Activated naive CD8-positive, alpha-beta T cell treated with anti-CD3 and anti-CD28 coated beads, Interleukin-2, amount 10 ng/mL, durations not matched to agents 7 days and 5 days (primary cell): Measurements from ENCODE around the gene MXD3. TPM values are rescaled to one million over a fixed set of nuclear protein-coding genes. Genes with fewer than 3 reads are reported as not detected.

Experiments
- ATAC-seq: fragments of 150-1000 bp; cut with Tn5 transposase; one replicate; pipeline ENCODE4 v1.10.0; 2021; ENCODE audit warnings: low read depth, moderate library complexity
- POLR2A ChIA-PET: fragments of 350-600 bp; sonication (Branson Sonifier 250); formaldehyde crosslinking; loops from one replicate; lab custom pipeline; 2021; ENCODE audit warnings: antibody characterized with exemption; lab: Charles Lee
- DNase-seq: peaks from one replicate; pipeline ENCODE4 v3.0.0; 2021
- H3K27ac Mint-ChIP-seq: one replicate; pipeline ENCODE4 v1.8.0; 2022; ENCODE audit warnings: mild to moderate bottlenecking, mixed read lengths
- H3K27me3 Mint-ChIP-seq: one replicate; pipeline ENCODE4 v1.8.0; 2022; ENCODE audit warnings: mild to moderate bottlenecking, moderate library complexity, mixed read lengths
- H3K36me3 Mint-ChIP-seq: one replicate; pipeline ENCODE4 v1.8.0; 2021; ENCODE audit warnings: mild to moderate bottlenecking, mixed read lengths
- H3K4me1 Mint-ChIP-seq: one replicate; pipeline ENCODE4 v1.8.0; 2021; ENCODE audit warnings: mixed read lengths
- H3K4me3 Mint-ChIP-seq: one replicate; pipeline ENCODE4 v1.8.0; 2022; ENCODE audit warnings: mild to moderate bottlenecking, moderate library complexity, mixed read lengths
- H3K9me3 Mint-ChIP-seq: one replicate; pipeline ENCODE4 v1.8.0; 2021; ENCODE audit warnings: mixed read lengths
- total RNA-seq, 2 experiments: library from RNA; stranded (reverse); gene quantifications; one replicate each; pipeline ENCODE4 v1.2.3, GENCODE V29; 2021

Gene MXD3
- total RNA-seq, 2 experiments from 2014 or later, result 85.0 to 94.0 TPM

DNA sequence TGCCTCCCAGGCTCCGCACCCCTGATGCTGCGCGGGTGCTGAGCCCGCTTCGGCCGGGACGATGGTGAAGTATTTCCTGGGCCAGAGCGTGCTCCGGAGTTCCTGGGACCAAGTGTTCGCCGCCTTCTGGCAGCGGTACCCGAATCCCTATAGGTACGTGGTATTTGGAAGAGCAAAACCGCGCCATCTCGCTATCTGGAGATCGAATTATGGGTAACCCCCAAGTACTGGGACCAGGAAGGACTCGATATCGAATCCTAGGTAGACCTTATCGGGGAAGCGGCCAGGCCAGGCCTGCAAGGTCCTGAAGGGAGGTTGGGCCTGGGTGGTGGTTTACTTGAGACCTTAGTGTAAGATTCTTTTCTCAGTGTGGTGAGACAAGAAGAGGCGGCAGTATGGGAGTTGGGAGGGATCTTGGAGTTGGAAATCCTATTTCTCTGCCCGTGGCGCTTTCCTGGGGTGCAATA lies 7.7 kb downstream of the MXD3 start:
- Mint-ChIP-seq H3K36me3 (peaks cover 28% of the 10 kb centered on the region), H3K27me3 (no peaks in the 10 kb centered on the region), H3K4me3 (peak overlapping the region; percentile 95), H3K9me3 (no peaks in the 10 kb centered on the region), H3K4me1 (peaks cover 58% of the 10 kb centered on the region), H3K27ac (peak overlapping the region; percentile 88)
- POLR2A ChIA-PET, result interaction anchor here (1.0 to 6.5 kb wide), 8 partner anchors 8 to 170 kb away, joined by 3 to 51 read pairs (median 5); partner anchors contain the start of genes GRK6, MXD3, NSD1 and RGS14
- ATAC-seq, result peak; percentile 7
- DNase-seq, result no peak

DNA sequence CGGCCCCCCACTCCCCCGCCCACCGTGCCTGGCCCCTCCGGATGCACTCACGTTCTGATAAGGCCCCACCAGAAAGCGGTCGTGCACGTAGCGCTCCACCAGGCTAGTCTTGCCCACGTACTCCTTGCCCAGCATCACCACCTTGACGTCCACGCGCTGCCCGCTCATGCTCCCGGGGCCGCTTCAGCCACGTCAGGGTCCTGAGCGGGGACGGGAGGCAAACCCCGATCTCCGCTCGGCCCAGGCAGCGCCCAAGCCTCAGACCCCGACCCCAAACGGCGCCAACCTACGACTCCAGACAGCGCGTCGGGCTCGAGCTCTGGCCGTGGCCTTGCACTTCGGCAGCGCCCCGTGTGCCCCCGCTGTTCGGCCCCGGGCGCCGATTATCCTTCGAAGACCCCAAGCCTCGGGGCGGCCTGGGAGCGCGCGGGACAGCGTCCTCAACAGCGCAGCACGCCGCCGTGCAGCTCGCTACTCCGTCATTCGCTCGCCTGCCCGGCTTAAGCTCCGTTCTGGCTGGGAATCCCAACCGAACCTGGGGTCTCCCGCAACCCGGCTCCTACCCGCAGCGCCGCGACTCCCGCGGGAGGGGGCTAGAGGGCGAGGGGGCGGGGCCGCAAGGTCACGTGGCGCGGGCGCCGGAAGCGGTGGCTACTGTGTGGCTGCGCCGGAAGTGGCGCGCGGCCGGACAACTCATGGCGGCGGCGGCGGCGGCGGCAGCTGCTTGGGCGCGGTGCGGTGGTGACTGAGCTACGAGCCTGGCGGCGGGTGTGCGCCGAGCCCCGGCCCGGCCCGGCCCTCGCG lies 8.4 kb downstream of the MXD3 start, which contains the start of the genes PRELID1 and RAB24:
PRELID1 (plus strand) TSS at position 679 of the 804 bp plus-strand sequence. CDS start 187 bp downstream, outside the sequence.
RAB24 (minus strand) TSS at position 599 of the 804 bp plus-strand sequence; CDS start at position 168, 431 bp downstream.
- peak; percentile 51 for ATAC-seq
- POLR2A ChIA-PET, result interaction anchor here (0.6 to 6.5 kb wide), 9 partner anchors 8 to 325 kb away, joined by 3 to 51 read pairs (median 5); partner anchors contain the start of genes GRK6, MXD3, NSD1 and RGS14
- H3K36me3 Mint-ChIP-seq, result peaks cover 26% of the 10 kb centered on the region
- H3K27me3 Mint-ChIP-seq, result no peaks in the 10 kb centered on the region
- peaks cover 55% of the 10 kb centered on the region for H3K4me1 Mint-ChIP-seq
- peak within 1 kb of the TSS; percentile 95 for H3K4me3 Mint-ChIP-seq
- H3K9me3 Mint-ChIP-seq, result no peaks in the 10 kb centered on the region
- H3K27ac Mint-ChIP-seq, result peak within 1 kb of the TSS; percentile 88
- DNase-seq, result peak; percentile 95

DNA sequence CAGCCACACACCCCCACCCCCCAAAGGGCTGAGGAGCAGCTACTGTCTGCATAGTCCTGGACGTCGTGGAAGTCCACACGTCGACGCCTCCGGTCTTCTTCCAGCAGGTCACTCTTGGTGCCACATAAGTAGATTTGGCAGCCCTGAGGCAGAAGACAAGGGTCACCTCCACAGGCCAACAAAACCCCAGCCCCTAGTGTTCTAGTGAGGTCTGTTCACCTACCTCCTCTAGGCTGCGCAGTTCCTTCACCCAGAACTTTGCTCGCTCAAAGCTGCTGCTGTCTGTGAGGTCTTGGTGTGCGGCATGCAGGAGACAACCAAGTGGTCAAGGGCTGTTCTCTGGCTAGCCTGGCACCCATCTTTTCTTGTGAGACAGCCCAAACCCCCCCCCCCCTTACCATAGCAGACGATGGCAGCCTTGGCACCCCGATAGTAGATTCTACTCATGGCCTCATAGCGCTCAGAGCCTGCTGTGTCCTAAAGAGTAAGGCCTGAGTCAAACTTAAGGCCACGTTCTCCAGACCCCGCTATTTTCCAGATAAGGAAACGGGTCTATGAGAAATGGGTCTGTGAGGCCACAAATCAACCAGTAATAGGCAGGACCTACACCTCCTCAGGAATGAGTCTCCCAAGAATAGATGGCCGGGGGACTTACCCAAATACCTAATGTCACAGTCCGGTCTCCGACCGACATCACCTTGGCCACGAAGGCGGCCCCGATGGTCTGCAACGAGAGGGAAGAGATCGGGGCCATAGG lies 9.2 kb downstream of the MXD3 start:
- no peaks in the 10 kb centered on the region for H3K9me3 Mint-ChIP-seq
- peaks cover 28% of the 10 kb centered on the region for H3K36me3 Mint-ChIP-seq
- no peaks in the 10 kb centered on the region for H3K27me3 Mint-ChIP-seq
- peak overlapping the region; percentile 88 for H3K27ac Mint-ChIP-seq
- peaks cover 55% of the 10 kb centered on the region for H3K4me1 Mint-ChIP-seq
- no peak for ATAC-seq
- DNase-seq, result no peak
- POLR2A ChIA-PET, result interaction anchor here (1.2 to 6.5 kb wide), 4 partner anchors 9 to 169 kb away, joined by 3 to 51 read pairs (median 10); partner anchors contain the start of genes MXD3 and NSD1
- H3K4me3 Mint-ChIP-seq, result peak overlapping the region; percentile 95

DNA sequence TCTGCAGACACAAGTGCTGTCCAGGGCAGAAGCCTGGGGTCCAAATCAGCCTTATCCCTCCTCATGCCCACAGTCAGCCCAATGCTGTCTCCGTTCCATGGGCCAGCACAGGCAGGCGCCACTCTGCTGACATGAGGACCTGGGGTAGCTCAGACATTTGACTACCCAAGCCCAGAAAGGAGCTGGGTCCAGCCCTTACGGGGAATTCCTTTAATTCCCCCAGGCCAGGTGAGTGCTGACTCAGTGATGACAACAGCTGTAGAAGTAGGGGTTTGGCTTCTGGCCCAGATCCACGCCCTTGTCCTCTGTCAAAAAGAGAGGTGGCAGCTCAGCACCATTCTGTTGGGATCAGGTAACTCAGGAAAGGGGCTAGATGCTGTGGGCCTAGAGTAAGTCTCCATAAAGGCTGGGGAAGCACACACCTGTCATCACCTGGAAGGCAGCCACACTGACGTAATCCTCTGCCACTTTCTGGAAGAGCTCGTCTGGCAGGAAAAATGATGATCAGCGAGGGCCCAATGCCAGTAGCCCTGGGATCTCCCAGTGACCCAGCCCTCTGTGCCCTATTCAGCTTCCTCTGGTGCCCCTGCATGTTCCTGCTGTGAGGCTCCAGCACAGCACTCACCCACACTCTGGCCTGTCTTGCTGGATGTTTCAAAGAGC lies 10.1 kb downstream of the MXD3 start:
- POLR2A ChIA-PET, result interaction anchor here (0.8 to 6.5 kb wide), 4 partner anchors 10 to 168 kb away, joined by 3 to 51 read pairs (median 10); partner anchors contain the start of genes MXD3 and NSD1
- Mint-ChIP-seq H3K4me3 (peak overlapping the region; percentile 95), H3K9me3 (no peaks in the 10 kb centered on the region), H3K36me3 (peaks cover 25% of the 10 kb centered on the region), H3K4me1 (peaks cover 56% of the 10 kb centered on the region), H3K27me3 (no peaks in the 10 kb centered on the region), H3K27ac (peak overlapping the region; percentile 88)
- DNase-seq (no peak), ATAC-seq (no peak)

DNA sequence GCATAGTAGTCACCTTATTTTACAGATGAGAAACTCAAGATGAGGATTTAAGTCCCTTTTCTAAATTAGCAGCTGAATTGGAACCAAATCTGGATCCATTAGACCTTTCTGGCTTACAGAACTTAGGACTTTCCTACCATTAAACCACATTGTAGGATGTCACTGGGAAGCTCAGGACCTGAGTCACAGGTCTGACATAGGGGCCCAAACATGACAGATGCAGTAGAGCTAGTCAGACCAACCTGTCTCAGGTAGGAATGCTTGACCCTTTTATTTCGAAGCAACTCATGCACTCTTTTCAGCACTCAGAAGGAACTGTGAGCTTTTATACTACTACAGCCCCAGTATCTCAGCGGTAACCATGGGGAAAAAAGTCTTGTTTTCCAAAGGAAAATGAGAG lies 10.7 kb downstream of the MXD3 start:
- H3K9me3 Mint-ChIP-seq, result no peaks in the 10 kb centered on the region
- H3K27me3 Mint-ChIP-seq, result no peaks in the 10 kb centered on the region
- peaks cover 59% of the 10 kb centered on the region for H3K4me1 Mint-ChIP-seq
- DNase-seq (no peak), ATAC-seq (no peak)
- peaks cover 26% of the 10 kb centered on the region for H3K36me3 Mint-ChIP-seq
- peak overlapping the region; percentile 95 for H3K4me3 Mint-ChIP-seq
- POLR2A ChIA-PET, result interaction anchor here (3.1 to 6.5 kb wide), 2 partner anchors 11 to 167 kb away, joined by 15 to 51 read pairs; partner anchors contain the start of genes MXD3 and NSD1
- peak overlapping the region; percentile 90 for H3K27ac Mint-ChIP-seq

DNA sequence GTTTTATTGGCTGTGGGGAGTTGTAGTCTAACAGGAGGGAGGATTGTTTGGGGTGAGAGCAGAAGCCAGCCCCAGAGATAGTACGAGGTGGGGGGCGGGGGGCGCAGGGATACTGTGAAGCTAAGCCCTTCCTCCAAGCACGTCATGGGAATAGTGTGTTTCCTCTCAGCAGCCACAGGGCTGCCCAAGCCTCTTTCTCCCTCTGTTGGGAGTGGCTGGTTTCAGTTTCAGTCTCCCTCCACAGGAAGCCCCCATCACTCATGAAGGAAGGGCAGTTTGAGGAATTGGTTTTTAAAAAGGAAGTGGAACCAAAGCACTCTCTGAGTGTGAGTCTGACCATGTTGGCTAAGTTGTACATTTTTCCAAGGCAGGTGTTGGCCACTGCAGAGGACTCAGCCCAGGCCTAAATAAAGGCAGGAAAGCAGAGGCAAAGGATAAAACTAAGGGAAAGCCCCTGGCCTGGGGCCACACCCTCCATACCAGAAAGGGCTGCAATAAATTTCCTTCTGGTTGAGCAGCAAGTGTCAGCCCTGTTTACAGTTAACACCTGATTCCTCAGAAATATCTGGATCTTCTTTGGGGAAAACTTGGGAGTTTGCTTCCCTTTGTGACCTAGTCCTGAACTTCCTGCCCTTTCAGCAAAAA lies 11.3 kb downstream of the MXD3 start:
- peaks cover 62% of the 10 kb centered on the region for H3K4me1 Mint-ChIP-seq
- no peaks in the 10 kb centered on the region for H3K9me3 Mint-ChIP-seq
- H3K36me3 Mint-ChIP-seq, result peaks cover 26% of the 10 kb centered on the region
- ATAC-seq, result peak; percentile 51
- H3K4me3 Mint-ChIP-seq, result peak overlapping the region; percentile 95
- peak overlapping the region; percentile 90 for H3K27ac Mint-ChIP-seq
- H3K27me3 Mint-ChIP-seq, result no peaks in the 10 kb centered on the region
- POLR2A ChIA-PET, result interaction anchor here (1.8 to 6.5 kb wide), 2 partner anchors 11 to 167 kb away, joined by 7 to 51 read pairs; partner anchors contain the start of genes MXD3 and NSD1
- peak; percentile 60 for DNase-seq

DNA sequence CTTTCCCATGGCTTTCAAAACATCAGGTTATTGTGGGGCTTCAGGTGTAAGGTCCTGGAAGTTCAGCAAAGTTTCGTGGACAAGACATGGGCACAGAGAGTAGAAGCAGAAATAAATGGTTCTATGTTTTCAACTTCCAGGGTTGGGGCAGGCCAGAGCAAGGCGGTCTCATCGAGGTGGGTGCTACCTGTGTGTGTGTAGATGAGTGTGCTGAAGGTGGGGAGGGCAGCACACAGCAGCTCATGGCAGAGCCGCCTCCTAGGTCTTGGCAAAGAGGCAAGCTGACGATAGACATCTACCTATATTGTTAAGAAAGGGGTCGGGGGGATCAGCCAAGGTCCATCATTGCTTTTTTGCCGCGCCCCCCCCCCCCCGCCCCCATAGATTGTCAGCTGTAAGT lies 12.0 kb downstream of the MXD3 start:
- Mint-ChIP-seq H3K36me3 (peaks cover 25% of the 10 kb centered on the region), H3K4me1 (peaks cover 56% of the 10 kb centered on the region), H3K27me3 (no peaks in the 10 kb centered on the region), H3K27ac (peak overlapping the region; percentile 82), H3K4me3 (peak overlapping the region; percentile 42), H3K9me3 (no peaks in the 10 kb centered on the region)
- ATAC-seq (no peak), DNase-seq (no peak)
- POLR2A ChIA-PET, result interaction anchor here (0.5 to 6.5 kb wide), 3 partner anchors 12 to 166 kb away, joined by 5 to 51 read pairs (median 7); partner anchors contain the start of genes MXD3 and NSD1

DNA sequence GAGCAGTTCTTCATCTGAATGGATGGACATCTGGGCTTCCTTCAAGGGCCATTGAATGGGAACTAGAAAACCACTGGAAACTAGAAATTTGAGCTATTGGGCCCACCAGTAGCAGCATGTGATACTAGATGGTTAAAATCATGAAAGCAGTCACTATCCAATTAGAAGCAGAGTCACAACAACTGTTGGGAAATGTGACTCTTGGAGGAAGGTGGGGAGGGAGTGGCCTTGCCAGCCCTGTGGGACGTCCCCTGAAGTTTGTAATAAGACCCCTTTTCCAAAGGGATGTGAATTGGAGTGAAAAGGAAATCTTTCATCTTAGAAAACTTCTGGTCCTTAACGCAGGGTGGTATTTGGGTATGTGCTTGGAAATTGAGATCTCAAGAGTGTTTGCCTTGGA lies 13.8 kb downstream of the MXD3 start:
- no peak overlapping the region for H3K27ac Mint-ChIP-seq
- no peak overlapping the region for H3K4me3 Mint-ChIP-seq
- H3K4me1 Mint-ChIP-seq, result peaks cover 50% of the 10 kb centered on the region
- no peak for ATAC-seq
- H3K36me3 Mint-ChIP-seq, result peaks cover 29% of the 10 kb centered on the region
- DNase-seq, result no peak
- H3K27me3 Mint-ChIP-seq, result no peaks in the 10 kb centered on the region
- POLR2A ChIA-PET, result interaction anchor here (1.1 to 6.5 kb wide), 2 partner anchors 10 to 14 kb away, joined by 3 to 51 read pairs; partner anchors contain the start of gene MXD3
- no peaks in the 10 kb centered on the region for H3K9me3 Mint-ChIP-seq

DNA sequence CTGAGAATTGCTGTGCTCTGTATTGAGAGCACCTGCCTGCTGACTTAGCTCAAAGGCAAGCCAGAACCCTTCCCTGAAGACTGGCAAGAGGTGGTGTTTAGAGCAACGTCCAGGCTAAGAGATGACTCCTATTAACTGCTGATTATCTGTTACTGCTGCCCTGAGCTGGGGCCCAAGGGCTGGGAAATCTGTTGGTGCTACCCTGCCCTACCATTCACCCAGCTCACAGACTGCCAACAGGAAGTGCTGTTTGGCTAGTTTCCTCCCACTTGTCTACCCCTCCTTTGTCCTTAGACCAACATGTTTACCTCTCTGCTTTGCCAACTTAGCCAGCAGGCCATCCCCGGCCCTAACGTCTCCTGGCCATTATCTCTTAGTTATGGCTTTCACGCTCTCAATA lies 15.1 kb downstream of the MXD3 start:
- peak; percentile 43 for ATAC-seq

DNA sequence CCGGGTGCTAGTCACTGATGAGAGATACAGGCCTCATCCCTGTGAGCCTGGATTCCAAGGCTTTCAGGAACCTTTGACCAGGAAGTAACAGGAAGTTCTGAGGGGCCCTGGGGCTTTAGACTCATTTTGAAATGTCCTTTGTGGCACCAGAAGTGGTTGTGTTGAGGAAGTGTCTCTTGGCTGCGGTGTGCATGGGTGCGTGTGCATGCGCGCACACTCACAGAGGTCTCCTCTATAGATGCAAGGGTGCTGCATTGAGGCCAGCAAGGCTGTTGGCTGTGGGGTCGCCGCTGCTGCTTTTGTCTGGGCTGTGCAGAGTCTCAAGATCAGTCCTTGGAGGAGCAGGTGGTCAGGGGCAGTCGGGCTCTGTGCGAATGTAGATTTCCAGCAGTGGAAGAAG lies 15.8 kb downstream of the MXD3 start:
- ATAC-seq (no peak), DNase-seq (no peak)
- H3K4me3 Mint-ChIP-seq, result peak overlapping the region; percentile 26
- peak overlapping the region; percentile 85 for H3K27ac Mint-ChIP-seq
- POLR2A ChIA-PET, result interaction anchor here (1.1 kb wide), 1 partner anchor 16 kb away, joined by 4 read pairs; no protein-coding TSS in a partner anchor
- peaks cover 32% of the 10 kb centered on the region for H3K36me3 Mint-ChIP-seq
- no peaks in the 10 kb centered on the region for H3K27me3 Mint-ChIP-seq
- no peaks in the 10 kb centered on the region for H3K9me3 Mint-ChIP-seq
- H3K4me1 Mint-ChIP-seq, result peaks cover 37% of the 10 kb centered on the region

More for the DNA sequence above, 15.1 kb downstream of the MXD3 start:
- POLR2A ChIA-PET, result interaction anchor here (0.5 to 1.1 kb wide), 2 partner anchors 11 to 16 kb away, joined by 3 to 4 read pairs; no protein-coding TSS in a partner anchor
- no peaks in the 10 kb centered on the region for H3K9me3 Mint-ChIP-seq
- H3K27me3 Mint-ChIP-seq, result no peaks in the 10 kb centered on the region
- peaks cover 30% of the 10 kb centered on the region for H3K36me3 Mint-ChIP-seq
- DNase-seq, result no peak
- peak overlapping the region; percentile 85 for H3K27ac Mint-ChIP-seq
- peak overlapping the region; percentile 26 for H3K4me3 Mint-ChIP-seq
- peaks cover 40% of the 10 kb centered on the region for H3K4me1 Mint-ChIP-seq

DNA sequence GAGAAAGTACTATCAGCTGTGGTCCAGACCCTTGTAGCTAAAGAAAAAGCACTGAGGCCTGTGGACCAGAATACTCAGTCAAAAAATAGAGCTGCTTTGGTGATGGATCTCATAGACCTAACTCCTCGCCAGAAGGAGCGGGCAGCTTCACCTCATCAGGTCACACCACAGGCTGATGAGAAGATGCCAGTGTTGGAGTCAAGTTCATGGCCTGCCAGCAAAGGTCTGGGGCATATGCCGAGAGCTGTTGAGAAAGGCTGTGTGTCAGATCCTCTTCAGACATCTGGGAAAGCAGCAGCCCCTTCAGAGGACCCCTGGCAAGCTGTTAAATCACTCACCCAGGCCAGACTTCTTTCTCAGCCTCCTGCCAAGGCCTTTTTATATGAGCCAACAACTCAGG lies 17.1 kb downstream of the MXD3 start:
- DNase-seq, result no peak
- Mint-ChIP-seq H3K9me3 (no peaks in the 10 kb centered on the region), H3K4me1 (peaks cover 26% of the 10 kb centered on the region), H3K36me3 (peaks cover 33% of the 10 kb centered on the region), H3K27ac (peak overlapping the region; percentile 85), H3K4me3 (no peak overlapping the region), H3K27me3 (no peaks in the 10 kb centered on the region)
- ATAC-seq, result no peak
- POLR2A ChIA-PET, result no interaction called here
